HS-27A (cell line): ENCODE results near the gene INPP4A.
"Not testable (repeated sequence)": the region's sequence is repeated elsewhere in the genome, so short reads cannot be mapped to it uniquely, and the experiment has no call there.

ENCODE experiments used
- DNase-seq: peaks from one replicate; pipeline ENCODE4 v3.0.0-alpha.2; 2012; ENCODE audit warnings: low read depth, missing footprints

INPP4A gene

GRCh38 chr2:98444436-98445176 lies at the start of gene INPP4A:
INPP4A (plus strand) TSS chr2:98444858; CDS start chr2:98520049, 75,191 bp downstream.
- peak; percentile 38 for DNase-seq

GRCh38 chr2:98395977-98396376 lies 48.7 kb upstream of the INPP4A start:
- no peak for DNase-seq

DNA sequence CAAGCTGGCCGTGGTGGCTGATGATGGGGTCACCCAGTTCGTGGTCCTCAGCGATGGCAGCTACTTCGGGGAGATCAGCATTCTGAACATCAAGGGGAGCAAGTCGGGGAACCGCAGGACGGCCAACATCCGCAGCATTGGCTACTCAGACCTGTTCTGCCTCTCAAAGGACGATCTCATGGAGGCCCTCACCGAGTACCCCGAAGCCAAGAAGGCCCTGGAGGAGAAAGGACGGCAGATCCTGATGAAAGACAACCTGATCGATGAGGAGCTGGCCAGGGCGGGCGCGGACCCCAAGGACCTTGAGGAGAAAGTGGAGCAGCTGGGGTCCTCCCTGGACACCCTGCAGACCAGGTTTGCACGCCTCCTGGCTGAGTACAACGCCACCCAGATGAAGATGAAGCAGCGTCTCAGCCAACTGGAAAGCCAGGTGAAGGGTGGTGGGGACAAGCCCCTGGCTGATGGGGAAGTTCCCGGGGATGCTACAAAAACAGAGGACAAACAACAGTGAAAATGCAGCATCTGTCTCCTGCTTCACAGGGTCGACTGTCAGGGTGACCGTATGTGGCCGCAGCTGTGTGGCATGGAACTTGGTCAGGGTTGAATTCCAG lies 47.8 kb upstream of the INPP4A start:
- DNase-seq, result no peak

GRCh38 chr2:98399140-98399539 lies 45.5 kb upstream of the INPP4A start:
- DNase-seq, result no peak

DNA sequence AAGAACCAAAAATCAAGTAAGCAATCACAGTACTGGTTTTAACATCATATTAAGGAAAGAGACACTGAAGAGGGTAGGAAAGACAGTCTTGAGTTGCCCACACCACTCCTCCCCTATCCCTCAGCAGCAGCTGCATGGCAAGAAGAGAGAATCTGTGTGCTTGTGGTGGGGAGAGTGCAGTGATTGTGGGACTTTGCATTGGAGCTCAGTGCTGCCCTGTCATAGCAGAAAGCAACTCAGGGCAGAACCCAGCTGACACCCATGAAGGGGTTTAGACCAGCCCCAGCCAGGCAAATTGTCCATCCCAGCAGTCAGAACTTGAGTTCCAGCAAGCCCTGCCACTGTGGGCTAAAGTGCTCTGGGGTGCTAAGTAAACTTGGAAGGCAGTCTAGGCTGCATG lies 40.8 kb upstream of the INPP4A start:
- no peak for DNase-seq

- no peak for DNase-seq
These were observed 40.0 kb upstream of the INPP4A start for GRCh38 chr2:98404556-98405250.

GRCh38 chr2:98405301-98405700 lies 39.4 kb upstream of the INPP4A start:
- DNase-seq, result no peak

DNA sequence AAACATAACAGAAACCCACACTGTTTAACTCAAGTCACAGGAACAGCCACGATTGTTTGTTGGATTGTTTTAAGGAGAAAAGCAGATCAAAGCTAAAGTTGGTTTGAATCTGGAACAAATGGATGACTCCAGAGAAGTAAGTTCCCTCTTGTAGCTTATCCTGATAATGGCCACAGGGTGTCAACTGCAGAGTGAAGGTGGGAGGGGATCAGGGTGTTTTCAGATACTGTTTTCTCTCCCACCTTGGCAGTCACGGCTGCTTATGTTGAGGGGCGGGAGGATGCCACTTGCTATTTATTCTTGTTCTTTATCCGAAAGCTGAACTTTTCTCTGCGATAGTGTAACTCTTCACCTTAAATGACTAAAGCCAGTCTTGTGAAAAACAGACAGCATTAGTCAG lies 36.5 kb upstream of the INPP4A start:
- no peak for DNase-seq

- DNase-seq, result peak; percentile 66
These were observed 31.8 kb upstream of the INPP4A start for GRCh38 chr2:98412751-98413458.

DNA sequence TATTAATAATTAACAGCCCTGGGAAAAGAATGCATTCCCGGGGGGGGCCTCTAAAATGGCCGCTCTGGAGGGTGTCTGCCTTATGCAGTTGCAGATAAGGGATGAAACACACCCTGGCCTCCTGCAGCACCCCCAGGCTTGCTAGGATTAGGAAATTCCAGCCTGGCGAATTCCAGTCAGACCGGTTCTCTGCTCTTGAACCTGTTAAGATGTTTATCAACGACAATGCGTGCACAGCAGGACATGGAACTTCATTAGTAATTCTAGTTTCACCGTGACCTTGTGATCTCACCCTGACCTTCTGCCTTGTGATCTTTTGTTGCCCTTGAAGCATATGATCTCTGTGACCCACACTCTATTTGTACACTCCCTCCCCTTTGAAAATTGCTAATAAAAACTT lies 30.4 kb upstream of the INPP4A start:
- DNase-seq, result not testable (repeated sequence)

GRCh38 chr2:98415719-98416248 lies 28.9 kb upstream of the INPP4A start:
- DNase-seq, result not testable (repeated sequence)

- DNase-seq, result no peak
These were observed 28.1 kb upstream of the INPP4A start for GRCh38 chr2:98416383-98417159.

- no peak for DNase-seq
These were observed 25.1 kb upstream of the INPP4A start for GRCh38 chr2:98419544-98419943.

DNA sequence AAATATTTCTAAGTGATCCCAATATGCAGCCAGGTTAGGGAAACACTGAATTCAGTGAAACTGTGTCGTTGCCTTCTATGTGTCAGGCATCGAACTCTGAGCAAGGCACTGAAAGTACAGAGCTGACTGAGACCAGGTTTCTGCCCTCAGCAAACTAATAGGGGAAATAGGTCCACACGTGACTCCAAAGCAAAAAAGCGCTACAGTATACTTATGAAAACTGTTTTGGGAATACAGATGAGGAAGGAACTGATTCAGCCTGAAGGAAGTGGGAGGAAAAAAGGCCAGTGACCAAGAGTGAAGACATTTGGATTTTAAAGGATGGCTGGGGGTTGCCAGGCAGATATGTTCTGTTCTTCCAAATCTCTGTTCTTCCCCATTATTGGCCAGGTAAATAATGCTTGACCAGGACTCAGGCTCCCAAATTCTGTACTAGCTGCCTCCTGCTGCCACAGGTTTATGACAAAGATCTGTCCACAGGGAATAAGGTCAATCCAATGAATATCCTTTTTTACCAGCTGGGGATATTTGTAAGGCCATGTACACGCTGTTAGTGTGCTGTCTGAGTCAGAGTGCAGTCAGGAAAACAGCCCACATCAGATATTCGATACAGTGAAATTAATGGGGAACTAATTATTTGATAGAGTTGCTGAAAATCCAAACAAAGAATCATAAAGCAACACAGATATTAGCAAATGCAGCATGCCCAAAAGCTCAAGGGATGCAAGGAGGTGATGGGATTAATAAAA lies 24.5 kb upstream of the INPP4A start:
- DNase-seq, result no peak

DNA sequence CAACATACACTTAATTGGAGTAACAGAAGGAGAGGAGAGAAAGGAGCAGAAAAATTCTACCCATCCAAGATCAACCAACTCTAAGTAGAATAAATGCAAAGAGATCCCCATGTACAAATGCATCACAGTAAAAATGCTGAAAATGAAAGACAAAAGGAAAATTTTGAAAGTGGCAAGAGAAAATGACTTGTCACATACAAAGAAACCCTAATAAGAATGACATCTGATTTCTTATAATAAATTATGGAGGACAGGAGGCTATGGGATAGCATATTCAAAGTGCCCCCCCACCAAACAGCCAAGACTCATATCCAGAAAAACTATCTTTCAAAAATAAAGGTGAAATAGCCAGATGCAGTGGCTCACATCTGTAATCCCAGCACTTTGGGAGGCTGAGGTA lies 22.2 kb upstream of the INPP4A start:
- no peak for DNase-seq

GRCh38 chr2:98426771-98427170 lies 17.9 kb upstream of the INPP4A start:
- DNase-seq, result no peak

DNA sequence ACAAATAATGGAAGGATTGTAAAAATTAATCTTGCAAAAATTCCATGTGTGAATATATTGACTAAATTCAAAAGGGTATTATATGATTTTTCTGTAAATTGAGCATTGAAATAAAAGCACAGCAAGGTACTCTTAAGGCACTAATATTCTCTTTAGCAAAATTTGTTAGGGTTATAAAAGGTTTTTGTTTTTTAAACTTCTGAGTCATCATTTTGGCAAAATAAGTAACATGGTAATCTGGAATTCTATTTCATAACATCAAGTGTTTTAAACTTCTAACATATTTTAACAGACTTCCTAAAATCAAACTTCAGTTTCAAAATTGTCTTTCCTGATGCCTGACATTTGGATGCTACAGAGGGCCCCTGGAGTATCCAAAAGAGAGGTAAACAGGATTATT lies 12.5 kb upstream of the INPP4A start:
- no peak for DNase-seq

- no peak for DNase-seq
These were observed 11.2 kb upstream of the INPP4A start for GRCh38 chr2:98433363-98433964.

- DNase-seq, result no peak
These were observed 10.2 kb upstream of the INPP4A start for GRCh38 chr2:98434492-98434891.

DNA sequence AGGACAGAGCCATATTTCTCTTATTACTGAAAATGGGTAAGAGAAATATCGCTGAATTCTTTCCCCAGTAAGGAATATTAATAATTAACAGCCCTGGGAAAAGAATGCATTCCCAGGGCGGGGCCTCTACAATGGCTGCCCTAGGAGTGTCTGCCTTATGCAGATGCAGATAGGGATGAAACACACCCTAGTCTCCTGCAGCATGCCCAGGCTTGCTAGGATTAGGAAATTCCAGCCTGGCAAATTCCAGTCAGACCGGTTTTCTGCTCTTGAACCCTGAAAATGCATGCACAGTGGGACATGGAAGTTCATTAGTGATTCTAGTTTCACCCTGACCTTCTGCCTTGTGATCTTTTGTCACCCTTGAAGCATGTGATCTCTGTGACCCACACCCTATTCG lies 9.0 kb upstream of the INPP4A start:
- not testable (repeated sequence) for DNase-seq
